Thoracic aorta (tissue), 2 donors: ENCODE measurements around the gene CAMKMT. TPM values are rescaled to one million over a fixed set of nuclear protein-coding genes. Genes with fewer than 3 reads are reported as not detected.

Experiments used
- ATAC-seq: fragments of 150-250 bp; one replicate; pipeline ENCODE4 v1.8.0; 2017; ENCODE audit warnings: low read depth; ENCODE audit not compliant: insufficient number of reproducible peaks, low FRiP score
- DNase-seq: peaks from one replicate; pipeline ENCODE4 v3.0.0-alpha.2; 2020; ENCODE audit warnings: low spot score
- H3K27ac ChIP-seq, 2 donors: fragments of 200-600 bp; sonication (generic); 1 replicate in 1 of 2; 2 replicates in 1 of 2; pipeline ENCODE4 v1.5.1; 2016; ENCODE audit warnings: mild to moderate bottlenecking in 2 of 2, moderate library complexity in 2 of 2
- H3K27me3 ChIP-seq: fragments of 200-600 bp; sonication (generic); replicated peaks from 2 replicates; pipeline ENCODE4 v1.6.0; 2016; ENCODE audit warnings: mild to moderate bottlenecking; ENCODE audit not compliant: insufficient read depth
- H3K36me3 ChIP-seq: fragments of 200-600 bp; sonication (generic); one replicate; pipeline ENCODE4 v1.5.1; 2016
- H3K4me1 ChIP-seq, 2 donors: fragments of 200-600 bp; sonication (generic); 1 replicate in 1 of 2; 2 replicates in 1 of 2; pipeline versions ENCODE4 v1.5.1 to v1.6.0; 2016; ENCODE audit warnings: low read depth in 2 of 2, mild to moderate bottlenecking in 1 of 2; ENCODE audit not compliant: control insufficient read depth in 1 of 2
- H3K4me3 ChIP-seq: fragments of 200-600 bp; sonication (generic); 2 replicates; pipeline ENCODE4 v1.5.1; 2016; ENCODE audit warnings: mild to moderate bottlenecking
- H3K9me3 ChIP-seq: fragments of 200-600 bp; sonication (generic); 2 replicates; pipeline ENCODE4 v1.5.1; 2016
- CTCF ChIP-seq: fragments of 200-600 bp; sonication (generic); IDR thresholded peaks from one replicate; pipeline ENCODE4 v1.5.1; 2019; ENCODE audit warnings: antibody characterized with exemption
- total RNA-seq, 2 donors: library from RNA; depleted of rRNA; stranded (reverse); fragments of >200 nt; gene quantifications; one replicate each; pipeline versions ENCODE4 v1.1.0 to v1.2.3, GENCODE V29; 2016

Gene CAMKMT
- total RNA-seq, 2 donors from 2014 or later = 4.7 to 11.6 TPM

GRCh38 chr2:44731505-44731904 lies 369.8 kb downstream of the CAMKMT start:
- TF ChIP-seq CTCF = no peak
- Histone ChIP-seq H3K36me3 (no peaks in the 10 kb centered on the region), H3K27me3 (no peaks in the 10 kb centered on the region), H3K9me3 (peaks cover 6% of the 10 kb centered on the region), H3K27ac (no peak overlapping the region), H3K4me3 (no peak overlapping the region), H3K4me1 (no peaks in the 10 kb centered on the region)
- ATAC-seq = no peak
- no peak for DNase-seq

GRCh38 chr2:44736270-44736942 lies 374.7 kb downstream of the CAMKMT start:
- Histone ChIP-seq H3K27ac (no peak overlapping the region), H3K27me3 (no peaks in the 10 kb centered on the region), H3K4me3 (no peak overlapping the region), H3K4me1 (peaks cover 0 to 8% of the 10 kb centered on the region in 2 donors), H3K36me3 (no peaks in the 10 kb centered on the region), H3K9me3 (peaks cover 7% of the 10 kb centered on the region)
- no peak for TF ChIP-seq CTCF
- DNase-seq (no peak), ATAC-seq (no peak)

DNA sequence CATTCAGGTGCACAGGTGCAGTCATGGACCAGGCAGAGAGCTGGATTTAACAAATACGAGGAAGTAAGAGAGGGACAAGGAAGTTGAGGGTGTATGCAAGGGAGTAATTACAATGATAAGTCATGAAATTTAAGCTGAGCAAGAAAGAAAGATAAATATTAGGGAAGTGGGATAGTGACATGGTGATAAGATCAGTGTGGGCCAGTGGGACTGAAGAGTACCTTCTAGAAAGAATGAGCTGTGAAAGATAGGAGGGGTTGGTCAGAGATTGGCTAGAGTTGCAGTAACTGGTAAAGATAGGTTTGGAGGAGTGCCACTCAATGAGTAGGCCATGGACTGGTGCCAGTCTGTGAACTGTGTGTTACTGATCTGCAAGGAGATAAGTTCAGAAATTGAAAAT lies 378.9 kb downstream of the CAMKMT start:
- H3K27me3 ChIP-seq = no peaks in the 10 kb centered on the region
- no peak overlapping the region for H3K27ac ChIP-seq
- peaks cover 7% of the 10 kb centered on the region for H3K9me3 ChIP-seq
- no peak for TF ChIP-seq CTCF
- H3K36me3 ChIP-seq = no peaks in the 10 kb centered on the region
- H3K4me3 ChIP-seq = no peak overlapping the region
- peaks cover 0 to 12% of the 10 kb centered on the region in 2 donors for H3K4me1 ChIP-seq
- no peak for ATAC-seq
- DNase-seq = no peak

GRCh38 chr2:44741507-44741906 lies 379.8 kb downstream of the CAMKMT start:
- DNase-seq = no peak
- Histone ChIP-seq H3K4me1 (peaks cover 0 to 12% of the 10 kb centered on the region in 2 donors), H3K9me3 (peaks cover 1% of the 10 kb centered on the region), H3K36me3 (no peaks in the 10 kb centered on the region), H3K27me3 (no peaks in the 10 kb centered on the region), H3K27ac (no peak overlapping the region), H3K4me3 (no peak overlapping the region)
- no peak for TF ChIP-seq CTCF
- no peak for ATAC-seq

DNA sequence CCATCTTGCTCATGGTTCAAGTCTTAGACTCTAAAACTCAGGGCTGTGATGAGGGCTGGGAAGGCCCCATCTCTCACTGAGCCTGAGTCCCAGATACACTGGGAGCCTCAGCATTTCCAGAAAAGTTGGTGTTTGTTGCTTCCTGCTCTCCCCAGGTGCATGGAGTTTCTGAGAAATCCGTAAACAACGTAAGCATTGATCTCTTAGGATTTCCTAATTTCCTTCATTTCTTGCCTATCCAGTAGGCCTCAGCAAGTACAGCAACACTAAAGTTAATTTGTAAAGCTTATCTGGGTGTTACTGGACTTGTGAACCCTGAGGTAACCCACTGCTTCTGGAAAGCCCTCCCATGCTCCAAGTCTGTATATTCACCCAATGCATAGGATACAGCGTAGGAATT lies 380.3 kb downstream of the CAMKMT start:
- Histone ChIP-seq H3K27me3 (no peaks in the 10 kb centered on the region), H3K36me3 (no peaks in the 10 kb centered on the region), H3K4me1 (peaks cover 0 to 12% of the 10 kb centered on the region in 2 donors), H3K9me3 (no peaks in the 10 kb centered on the region), H3K4me3 (no peak overlapping the region), H3K27ac (no peak overlapping the region)
- ATAC-seq = no peak
- TF ChIP-seq CTCF = no peak
- no peak for DNase-seq
